Measurements from ENCODE around the gene CD63. TPM values are rescaled to one million over a fixed set of nuclear protein-coding genes. Genes with fewer than 3 reads are reported as not detected.
A peak's percentile ranks its signal among the peaks of the same experiment; 100 is the strongest.

The CD63 gene
- total and polyA plus RNA-seq, 2 experiments from 2014 or later: 1,401 to 2,624 TPM

- H3K27ac ChIP-seq: peak overlapping the region; percentile 66
These were observed 15.7 kb upstream of the CD63 start for GRCh38 chr12:55744340-55745030.

GRCh38 chr12:55743406-55744339, 14.9 kb upstream of the CD63 start:
- peak overlapping the region; percentile 99 for H3K4me3 ChIP-seq
- no peaks in the 10 kb centered on the region for H3K9me3 ChIP-seq (ENCODE audit: low read depth)
- TF ChIP-seq CTCF (IDR thresholded peaks at IDR 0.05; ENCODE audit: poor library complexity) (no peak), EZH2phosphoT487 (IDR thresholded peaks at IDR 0.05; ENCODE audit: low read depth, severe bottlenecking, unreplicated experiment) (no peak), EZH2 (IDR thresholded peaks at IDR 0.05; ENCODE audit: borderline replicate concordance) (no peak)
- H3K27me3 ChIP-seq: no peaks in the 10 kb centered on the region
- H2AFZ ChIP-seq: peak overlapping the region; percentile 35
- WGBS (ENCODE audit: low lambda C conversion rate, missing lambda C conversion rate): 2% methylated on average over 45 of the region's 73 CpGs
- peak; percentile 83 for DNase-seq (ENCODE audit: low spot score)
- H3K4me2 ChIP-seq: peak overlapping the region; percentile 97
- no peaks in the 10 kb centered on the region for H4K20me1 ChIP-seq (ENCODE audit: insufficient read depth, poor library complexity, severe bottlenecking)
- peaks cover 21% of the 10 kb centered on the region for H3K4me1 ChIP-seq (ENCODE audit: insufficient read depth)
- no peaks in the 10 kb centered on the region for H3K36me3 ChIP-seq (replicated peaks; ENCODE audit: insufficient read depth, low read depth)
- peaks cover 20% of the 10 kb centered on the region for H3K79me2 ChIP-seq
- no peaks in the 10 kb centered on the region for H3K9me2 ChIP-seq (replicated peaks; ENCODE audit: insufficient read depth)
- H3K27ac ChIP-seq: peak overlapping the region; percentile 66

More at GRCh38 chr12:55744340-55745030, 15.7 kb upstream of the CD63 start:
- H2AFZ ChIP-seq: peak overlapping the region; percentile 35
- H3K4me3 ChIP-seq: peak overlapping the region; percentile 99
- no peaks in the 10 kb centered on the region for H3K9me3 ChIP-seq (ENCODE audit: low read depth)
- peaks cover 21% of the 10 kb centered on the region for H3K4me1 ChIP-seq (ENCODE audit: insufficient read depth)
- no peaks in the 10 kb centered on the region for H3K36me3 ChIP-seq (replicated peaks; ENCODE audit: insufficient read depth, low read depth)
- no peaks in the 10 kb centered on the region for H4K20me1 ChIP-seq (ENCODE audit: insufficient read depth, poor library complexity, severe bottlenecking)
- 6% methylated on average over 10 of the region's 11 CpGs for WGBS (ENCODE audit: low lambda C conversion rate, missing lambda C conversion rate)
- no peaks in the 10 kb centered on the region for H3K9me2 ChIP-seq (replicated peaks; ENCODE audit: insufficient read depth)
- DNase-seq (ENCODE audit: low spot score): peak; percentile 25
- TF ChIP-seq EZH2phosphoT487 (IDR thresholded peaks at IDR 0.05; ENCODE audit: low read depth, severe bottlenecking, unreplicated experiment) (no peak), EZH2 (IDR thresholded peaks at IDR 0.05; ENCODE audit: borderline replicate concordance) (no peak), CTCF (IDR thresholded peaks at IDR 0.05; ENCODE audit: poor library complexity) (no peak)
- H3K79me2 ChIP-seq: peaks cover 20% of the 10 kb centered on the region
- H3K27me3 ChIP-seq: no peaks in the 10 kb centered on the region
- peak overlapping the region; percentile 97 for H3K4me2 ChIP-seq

GRCh38 chr12:55742719-55743405, 14.1 kb upstream of the CD63 start, which contains the start of gene GDF11:
Gene GDF11 (plus strand): TSS chr12:55743122. CDS start chr12:55743317, 195 bp downstream.
- peak; percentile 93 for DNase-seq (ENCODE audit: low spot score)
- Histone ChIP-seq H2AFZ (peak within 1 kb of the TSS; percentile 71), H3K4me3 (peak within 1 kb of the TSS; percentile 99), H3K9me3 (ENCODE audit: low read depth) (no peaks in the 10 kb centered on the region), H4K20me1 (ENCODE audit: insufficient read depth, poor library complexity, severe bottlenecking) (no peaks in the 10 kb centered on the region), H3K36me3 (replicated peaks; ENCODE audit: insufficient read depth, low read depth) (no peaks in the 10 kb centered on the region), H3K27me3 (no peaks in the 10 kb centered on the region), H3K9me2 (replicated peaks; ENCODE audit: insufficient read depth) (no peaks in the 10 kb centered on the region), H3K4me1 (ENCODE audit: insufficient read depth) (peaks cover 21% of the 10 kb centered on the region), H3K79me2 (peaks cover 18% of the 10 kb centered on the region), H3K4me2 (peak within 1 kb of the TSS; percentile 97), H3K27ac (peak within 1 kb of the TSS; percentile 88)
- WGBS (ENCODE audit: low lambda C conversion rate, missing lambda C conversion rate): under 1% methylated on average over 17 of the region's 53 CpGs
- no peak for TF ChIP-seq CTCF (IDR thresholded peaks at IDR 0.05; ENCODE audit: poor library complexity)
- TF ChIP-seq EZH2 (IDR thresholded peaks at IDR 0.05; ENCODE audit: borderline replicate concordance): no peak
- TF ChIP-seq EZH2phosphoT487 (IDR thresholded peaks at IDR 0.05; ENCODE audit: low read depth, severe bottlenecking, unreplicated experiment): no peak

Data from hepatocyte (in vitro differentiated cells).